Stomach (tissue), 9 donors: ENCODE results near the gene MAP7. TPM values are rescaled to one million over a fixed set of nuclear protein-coding genes. Genes with fewer than 3 reads are reported as not detected.

Experiments
- DNase-seq, 2 donors: peaks; one replicate each; pipeline versions ENCODE4 v3.0.0 to v3.0.0-alpha.2; 2013 to 2019
- H3K27ac ChIP-seq, 5 donors: fragments of 200-600 bp in 4 of 5; sonication (generic) in 4 of 5; one replicate each; pipeline ENCODE4 v1.5.1; 2013 to 2019; ENCODE audit warnings: mild to moderate bottlenecking in 1 of 5, moderate library complexity in 1 of 5
- H3K27me3 ChIP-seq, 3 donors: fragments of 200-600 bp; sonication (generic); one replicate each; pipeline ENCODE4 v1.5.1; 2017 to 2019; ENCODE audit warnings: mixed run types in 1 of 3
- H3K36me3 ChIP-seq, 4 donors: fragments of 200-600 bp; sonication (generic); 1 replicate in 3 of 4; 2 replicates in 1 of 4; pipeline ENCODE4 v1.5.1; 2016 to 2019
- H3K4me1 ChIP-seq, 4 donors: fragments of 200-600 bp; sonication (generic); one replicate each; pipeline ENCODE4 v1.5.1; 2016 to 2019
- H3K4me3 ChIP-seq, 4 donors: fragments of 200-600 bp; sonication (generic) in 3 of 4; one replicate each; pipeline ENCODE4 v1.5.1; 2016 to 2019; ENCODE audit warnings: mild to moderate bottlenecking in 1 of 4
- H3K9me3 ChIP-seq, 4 donors: fragments of 200-600 bp; sonication (generic); one replicate each; pipeline ENCODE4 v1.5.1; 2016 to 2019
- EP300 ChIP-seq: sonication (generic); formaldehyde crosslinking; IDR thresholded peaks from one replicate; pipeline ENCODE4 v1.6.1; 2017; ENCODE audit warnings: antibody characterized with exemption
- POLR2A ChIP-seq, 4 donors: fragments of 450-650 bp; IDR thresholded peaks; one replicate each; pipeline ENCODE4 v1.6.1; 2016; ENCODE audit warnings: antibody characterized with exemption in 4 of 4, control low read depth in 2 of 4, mild to moderate bottlenecking in 1 of 4, moderate library complexity in 1 of 4
- POLR2AphosphoS5 ChIP-seq, 3 donors: sonication (generic); formaldehyde crosslinking; IDR thresholded peaks; one replicate each; pipeline ENCODE4 v1.6.1; 2016; ENCODE audit warnings: antibody characterized with exemption in 3 of 3
- WGBS, 5 donors: extraction: QIAGEN DNeasy Blood & Tissue Kit in 3 of 5; methylation state at CpG; one replicate each; pipeline versions ENCODE4 v1.1.5 to v1.1.7; 2013 to 2018; 5-methylcytosine and 5-hydroxymethylcytosine counted together
- intact Hi-C: fragments of 100-400 bp; cut with DNase I; formaldehyde crosslinking; loops from one replicate; pipeline ENCODE4 v1.15.1; 2023; ENCODE audit warnings: low total_unique reads
- polyA plus RNA-seq, 3 donors: library from polyadenylated mRNA; stranded (reverse); fragments of 200-250 nt; gene quantifications; one replicate each; pipeline ENCODE4 v1.2.3, GENCODE V29; 2013
- total RNA-seq, 5 donors: library from RNA; depleted of rRNA; stranded (reverse); fragments of >200 nt; gene quantifications; one replicate each; pipeline versions ENCODE4 v1.1.0 to v1.2.3, GENCODE V29; 2014 to 2016
- TF ChIP-seq, protein P1 (sequence below), 7 experiments: fragments of 450-650 bp in 4 of 7; fragments of 200-600 bp in 3 of 7; sonication (generic) in 3 of 7; IDR thresholded peaks; one replicate each; pipeline ENCODE4 v1.5.1; 2016 to 2019; ENCODE audit warnings: antibody characterized with exemption in 7 of 7, control low read depth in 2 of 7, mild to moderate bottlenecking in 1 of 7
- donor health status: healthy with polysubstance abuse.
- donor health status: Bipolar disorder and iron deficiency.
- donor health status: healthy.

Gene MAP7
- total and polyA plus RNA-seq, 8 donors, result 2.3 to 28.3 (median 9.7) TPM

- TF ChIP-seq EP300, result no peak
- TF ChIP-seq POLR2AphosphoS5 (IDR thresholded peaks at IDR 0.05), result no peak
- TF ChIP-seq POLR2A (IDR thresholded peaks at IDR 0.05), result no peak
- TF ChIP-seq, protein P1, sequence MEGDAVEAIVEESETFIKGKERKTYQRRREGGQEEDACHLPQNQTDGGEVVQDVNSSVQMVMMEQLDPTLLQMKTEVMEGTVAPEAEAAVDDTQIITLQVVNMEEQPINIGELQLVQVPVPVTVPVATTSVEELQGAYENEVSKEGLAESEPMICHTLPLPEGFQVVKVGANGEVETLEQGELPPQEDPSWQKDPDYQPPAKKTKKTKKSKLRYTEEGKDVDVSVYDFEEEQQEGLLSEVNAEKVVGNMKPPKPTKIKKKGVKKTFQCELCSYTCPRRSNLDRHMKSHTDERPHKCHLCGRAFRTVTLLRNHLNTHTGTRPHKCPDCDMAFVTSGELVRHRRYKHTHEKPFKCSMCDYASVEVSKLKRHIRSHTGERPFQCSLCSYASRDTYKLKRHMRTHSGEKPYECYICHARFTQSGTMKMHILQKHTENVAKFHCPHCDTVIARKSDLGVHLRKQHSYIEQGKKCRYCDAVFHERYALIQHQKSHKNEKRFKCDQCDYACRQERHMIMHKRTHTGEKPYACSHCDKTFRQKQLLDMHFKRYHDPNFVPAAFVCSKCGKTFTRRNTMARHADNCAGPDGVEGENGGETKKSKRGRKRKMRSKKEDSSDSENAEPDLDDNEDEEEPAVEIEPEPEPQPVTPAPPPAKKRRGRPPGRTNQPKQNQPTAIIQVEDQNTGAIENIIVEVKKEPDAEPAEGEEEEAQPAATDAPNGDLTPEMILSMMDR (IDR thresholded peaks at IDR 0.05), result no peak
- H3K27me3 ChIP-seq, result no peaks in the 10 kb centered on the region
- no peak overlapping the region for H3K4me3 ChIP-seq
- intact Hi-C loops, result no loop called here
- no peak for DNase-seq
- peaks cover 0 to 50% (median 34%) of the 10 kb centered on the region in 4 donors for H3K36me3 ChIP-seq
- peaks cover 11 to 53% (median 23%) of the 10 kb centered on the region in 4 donors for H3K4me1 ChIP-seq
- peak overlapping the region in 4 of 5 donors; percentile 21 to 82 (median 26) for H3K27ac ChIP-seq
- WGBS, 5 donors, result 76 to 81% (median 78%) methylated on average over 4 of the region's 4 CpGs
- peaks cover 0 to 12% (median 6%) of the 10 kb centered on the region in 4 donors for H3K9me3 ChIP-seq
These were observed 17.5 kb upstream of the MAP7 start for GRCh38 chr6:136567688-136568087.

DNA sequence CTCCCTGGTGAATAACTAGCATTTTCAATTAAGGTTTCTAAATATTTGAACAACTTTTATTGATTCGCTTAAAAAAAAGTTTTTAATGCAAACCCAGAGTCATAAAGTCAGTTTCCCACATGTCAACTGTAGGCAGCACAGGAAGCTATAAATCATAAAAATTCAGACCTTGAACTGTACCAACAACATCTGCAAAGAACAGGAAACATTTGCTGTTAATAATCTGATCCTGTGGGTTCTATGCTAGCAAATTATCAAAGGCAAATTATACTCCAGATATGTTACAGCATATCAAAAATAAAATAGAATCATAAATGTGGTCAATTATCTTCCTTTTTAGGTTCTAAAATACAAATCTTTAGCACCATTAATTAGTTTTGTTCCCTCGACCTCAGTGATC, 16.6 kb upstream of the MAP7 start:
- Histone ChIP-seq H3K9me3 (peaks cover 0 to 12% (median 6%) of the 10 kb centered on the region in 4 donors), H3K4me3 (no peak overlapping the region), H3K27me3 (no peaks in the 10 kb centered on the region), H3K4me1 (peaks cover 11 to 53% (median 23%) of the 10 kb centered on the region in 4 donors), H3K36me3 (peaks cover 0 to 53% (median 36%) of the 10 kb centered on the region in 4 donors), H3K27ac (peak overlapping the region in 3 of 5 donors; percentile 21 to 31 (median 22))
- WGBS, 5 donors, result 42 to 58% (median 53%) methylated on average over 2 of the region's 2 CpGs
- TF ChIP-seq POLR2A (IDR thresholded peaks at IDR 0.05) (no peak), EP300 (no peak), POLR2AphosphoS5 (IDR thresholded peaks at IDR 0.05) (no peak)
- TF ChIP-seq, protein P1 (IDR thresholded peaks at IDR 0.05), result no peak
- DNase-seq, result peak in 1 of 2 donors; percentile 14
- intact Hi-C loops, result no loop called here

DNA sequence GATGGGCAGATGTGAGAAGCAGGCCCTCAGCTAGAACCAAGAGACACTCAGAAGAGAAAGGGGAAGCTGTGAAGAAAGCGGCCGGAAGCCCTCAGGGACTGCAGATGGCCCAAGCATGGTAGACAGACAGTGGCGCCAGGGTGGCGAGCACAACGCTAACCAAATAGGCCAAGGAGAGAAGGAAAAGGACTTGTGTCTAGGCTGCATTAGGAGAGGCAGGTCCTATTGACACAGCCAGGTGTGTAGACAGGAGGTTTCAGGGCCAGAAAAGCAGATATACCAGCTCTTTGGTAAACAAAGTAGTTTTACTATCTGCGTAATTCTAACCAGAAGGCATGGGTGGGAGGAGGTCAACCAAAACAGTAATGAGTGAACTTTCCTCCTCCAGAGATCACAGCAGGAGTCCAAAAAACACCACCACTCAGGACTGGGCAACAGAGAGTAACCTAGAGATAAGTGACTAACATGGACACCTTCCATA, 15.8 kb upstream of the MAP7 start:
- H3K27me3 ChIP-seq, result no peaks in the 10 kb centered on the region
- intact Hi-C loops, result no loop called here
- peaks cover 0 to 4% (median 2%) of the 10 kb centered on the region in 4 donors for H3K9me3 ChIP-seq
- WGBS, 5 donors, result 43 to 76% (median 52%) methylated on average over 6 of the region's 6 CpGs
- H3K4me1 ChIP-seq, result peaks cover 11 to 53% (median 23%) of the 10 kb centered on the region in 4 donors
- peak overlapping the region in 4 of 5 donors; percentile 25 to 74 (median 51) for H3K27ac ChIP-seq
- H3K4me3 ChIP-seq, result no peak overlapping the region
- peaks cover 3 to 58% (median 36%) of the 10 kb centered on the region in 4 donors for H3K36me3 ChIP-seq
- DNase-seq, result peak; percentile 50 to 67
- no peak for TF ChIP-seq POLR2A (IDR thresholded peaks at IDR 0.05)
- TF ChIP-seq POLR2AphosphoS5 (IDR thresholded peaks at IDR 0.05), result peak in 1 of 3 donors; percentile 37
- TF ChIP-seq, protein P1 (IDR thresholded peaks at IDR 0.05), result no peak

DNA sequence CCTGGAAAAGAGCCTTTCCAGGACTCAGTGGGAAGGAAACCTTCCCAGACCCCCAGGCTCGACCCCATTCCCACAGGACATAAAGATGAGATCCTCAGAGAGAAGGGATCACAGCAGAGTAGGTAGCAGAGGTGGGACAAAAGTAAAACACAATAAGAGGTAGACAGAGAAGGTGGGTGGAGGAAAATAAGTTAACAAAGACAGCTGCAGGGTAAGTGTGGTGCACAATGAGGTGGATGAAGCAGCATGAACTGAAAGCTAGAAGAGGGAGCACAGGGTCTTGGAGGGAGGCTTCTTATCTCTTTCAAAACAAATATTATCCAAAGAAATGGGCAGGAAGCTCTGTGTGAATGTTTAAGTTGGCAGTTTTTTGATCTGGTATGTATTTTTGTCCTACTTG, 14.0 kb upstream of the MAP7 start:
- Histone ChIP-seq H3K4me3 (no peak overlapping the region), H3K9me3 (no peaks in the 10 kb centered on the region), H3K36me3 (peaks cover 3 to 73% (median 50%) of the 10 kb centered on the region in 4 donors), H3K27me3 (no peaks in the 10 kb centered on the region), H3K27ac (no peak overlapping the region), H3K4me1 (peaks cover 11 to 53% (median 23%) of the 10 kb centered on the region in 4 donors)
- DNase-seq, result no peak
- intact Hi-C loops, result no loop called here
- 58 to 82% (median 66%) methylated on average over 1 of the region's 1 CpG for WGBS, 5 donors
- TF ChIP-seq EP300 (no peak), POLR2AphosphoS5 (IDR thresholded peaks at IDR 0.05) (no peak), POLR2A (IDR thresholded peaks at IDR 0.05) (no peak)
- TF ChIP-seq, protein P1 (IDR thresholded peaks at IDR 0.05), result no peak
